ENCODE results near the gene MMRN2. TPM values are rescaled to one million over a fixed set of nuclear protein-coding genes. Genes with fewer than 3 reads are reported as not detected.

Gene MMRN2
- total RNA-seq, 1 donor from 2014 or later, result 0.27 TPM

- Mint-ChIP-seq H3K4me3 (no peak within 1 kb of the TSS), H3K9me3 (no peaks in the 10 kb centered on the region), H3K36me3 (ENCODE audit: low read depth) (no peaks in the 10 kb centered on the region), H3K4me1 (peaks cover 2% of the 10 kb centered on the region), H3K27me3 (peaks cover 3% of the 10 kb centered on the region), H3K27ac (no peak within 1 kb of the TSS)
- ChIA-PET CTCF (no interaction called here), POLR2A (no interaction called here)
- no peak for TF ChIP-seq CTCF (IDR thresholded peaks at IDR 0.05)
- ATAC-seq (ENCODE audit: low read depth), result no peak
- no peak for DNase-seq
- intact Hi-C loops (cut with micrococcal nuclease), result no loop called here
Observed at GRCh38 chr10:86958116-86958900, 893 bp upstream of the MMRN2 start, which contains the start of gene SNCG. SNCG (plus strand) TSS chr10:86958599; CDS start chr10:86958698, 99 bp downstream.

GRCh38 chr10:86956848-86957448 lies 467 bp downstream of the MMRN2 start:
- peaks cover 8% of the 10 kb centered on the region for H3K9me3 Mint-ChIP-seq
- POLR2A ChIA-PET, result no interaction called here
- intact Hi-C loops (cut with micrococcal nuclease), result no loop called here

DNA sequence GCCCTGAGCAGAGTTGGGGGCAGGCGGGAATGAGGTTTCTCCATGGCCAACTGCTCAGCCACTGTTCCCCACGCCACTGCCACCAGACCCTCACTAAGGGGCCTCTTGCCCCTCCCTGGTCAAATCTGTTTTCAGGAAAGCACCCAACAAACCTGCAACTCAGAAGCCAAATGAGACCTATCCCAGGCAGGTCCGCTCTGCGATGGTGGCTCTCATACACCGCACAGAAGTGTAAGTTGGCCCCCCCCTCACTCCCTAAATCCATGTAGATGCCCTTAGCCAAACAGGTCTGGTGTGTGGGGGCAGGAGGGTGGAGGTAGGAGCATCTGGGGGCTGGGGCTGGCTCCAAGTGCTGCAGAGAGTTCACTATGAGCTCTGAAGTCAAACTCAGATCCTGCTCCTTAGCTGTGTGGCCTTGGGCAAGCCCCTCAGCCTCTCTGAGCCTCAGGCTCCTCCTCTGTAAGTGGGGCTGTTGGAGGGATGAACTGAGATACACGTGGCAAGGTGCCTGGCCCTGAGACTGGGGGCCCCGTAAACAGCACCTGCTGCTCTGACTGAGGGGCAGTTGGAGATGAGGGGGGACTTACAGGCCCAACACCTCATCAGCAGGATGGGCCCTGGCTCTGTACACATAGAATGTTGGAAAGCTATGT lies 1.1 kb downstream of the MMRN2 start:
- ChIA-PET CTCF (no interaction called here), POLR2A (no interaction called here)
- intact Hi-C loops (cut with micrococcal nuclease), result no loop called here
- no peak for TF ChIP-seq CTCF (IDR thresholded peaks at IDR 0.05)
- Mint-ChIP-seq H3K27ac (no peak overlapping the region), H3K27me3 (peaks cover 3% of the 10 kb centered on the region), H3K9me3 (peaks cover 10% of the 10 kb centered on the region), H3K4me1 (peaks cover 2% of the 10 kb centered on the region), H3K4me3 (no peak overlapping the region), H3K36me3 (ENCODE audit: low read depth) (no peaks in the 10 kb centered on the region)
- ATAC-seq (ENCODE audit: low read depth), result no peak
- no peak for DNase-seq

More at GRCh38 chr10:86956848-86957448, 467 bp downstream of the MMRN2 start:
- no peak for TF ChIP-seq CTCF (IDR thresholded peaks at IDR 0.05)
- Mint-ChIP-seq H3K4me3 (no peak overlapping the region), H3K4me1 (peaks cover 2% of the 10 kb centered on the region), H3K36me3 (ENCODE audit: low read depth) (no peaks in the 10 kb centered on the region), H3K27me3 (peaks cover 3% of the 10 kb centered on the region), H3K27ac (no peak overlapping the region)
- DNase-seq (no peak), ATAC-seq (ENCODE audit: low read depth) (no peak)
- CTCF ChIA-PET, result no interaction called here

GRCh38 chr10:86955501-86956194 lies 1.8 kb downstream of the MMRN2 start:
- Mint-ChIP-seq H3K27ac (no peak overlapping the region), H3K9me3 (peaks cover 10% of the 10 kb centered on the region), H3K4me3 (no peak overlapping the region), H3K4me1 (peaks cover 2% of the 10 kb centered on the region), H3K27me3 (peaks cover 2% of the 10 kb centered on the region), H3K36me3 (ENCODE audit: low read depth) (no peaks in the 10 kb centered on the region)
- ATAC-seq (ENCODE audit: low read depth) (no peak), DNase-seq (no peak)
- ChIA-PET CTCF (no interaction called here), POLR2A (no interaction called here)
- intact Hi-C loops (cut with micrococcal nuclease), result no loop called here
- TF ChIP-seq CTCF (IDR thresholded peaks at IDR 0.05), result no peak

Data from activated B cell treated with CpG ODN at 0.5 μM for 24 hours (primary cell).